Vagina (tissue), 2 donors: ENCODE data around the gene SMU1. TPM values are rescaled to one million over a fixed set of nuclear protein-coding genes. Genes with fewer than 3 reads are reported as not detected.

Experiments
- DNase-seq, 2 donors: peaks; one replicate each; pipeline ENCODE4 v3.0.0-alpha.2; 2017; ENCODE audit errors: extremely low spot score in 2 of 2
- H3K27ac ChIP-seq: fragments of 200-600 bp; sonication (generic); one replicate; pipeline ENCODE4 v1.5.1; 2019
- H3K27me3 ChIP-seq: fragments of 200-600 bp; sonication (generic); one replicate; pipeline ENCODE4 v1.5.1; 2019
- H3K36me3 ChIP-seq, 2 donors: fragments of 200-600 bp; sonication (generic); one replicate each; pipeline ENCODE4 v1.5.1; 2017 to 2019
- H3K4me1 ChIP-seq: fragments of 200-600 bp; sonication (generic); one replicate; pipeline ENCODE4 v1.5.1; 2019
- H3K4me3 ChIP-seq, 2 donors: fragments of 200-600 bp; sonication (generic); 1 replicate in 1 of 2; 2 replicates in 1 of 2; pipeline ENCODE4 v1.5.1; 2016 to 2019
- H3K9me3 ChIP-seq: fragments of 200-600 bp; sonication (generic); one replicate; pipeline ENCODE4 v1.5.1; 2019
- POLR2A ChIP-seq, 2 donors: fragments of 450-650 bp; IDR thresholded peaks; one replicate each; pipeline ENCODE4 v1.6.1; 2017; ENCODE audit warnings: antibody characterized with exemption in 2 of 2, mild to moderate bottlenecking in 2 of 2, moderate library complexity in 2 of 2
- POLR2AphosphoS5 ChIP-seq, 2 donors: sonication (generic); formaldehyde crosslinking; IDR thresholded peaks; one replicate each; pipeline ENCODE4 v1.9.0; 2017; ENCODE audit warnings: antibody characterized with exemption in 2 of 2, mild to moderate bottlenecking in 2 of 2, low read depth in 1 of 2; ENCODE audit not compliant: insufficient read depth in 1 of 2
- intact Hi-C: fragments of 100-400 bp; cut with DNase I; formaldehyde crosslinking; loops from one replicate; pipeline ENCODE4 v1.15.1; 2023
- total RNA-seq: library from RNA; depleted of rRNA; stranded (reverse); fragments of >200 nt; gene quantifications from one replicate; pipeline ENCODE4 v1.2.3, GENCODE V29; 2016
- TF ChIP-seq, protein P1 (sequence below), 3 experiments: fragments of 450-650 bp in 2 of 3; fragments of 200-600 bp in 1 of 3; sonication (generic) in 1 of 3; IDR thresholded peaks; one replicate each; pipeline ENCODE4 v1.5.1; 2017 to 2019; ENCODE audit warnings: antibody characterized with exemption in 3 of 3, mild to moderate bottlenecking in 2 of 3, moderate library complexity in 2 of 3

SMU1 gene
- total RNA-seq, 1 donor from 2014 or later: 15.5 TPM

DNA sequence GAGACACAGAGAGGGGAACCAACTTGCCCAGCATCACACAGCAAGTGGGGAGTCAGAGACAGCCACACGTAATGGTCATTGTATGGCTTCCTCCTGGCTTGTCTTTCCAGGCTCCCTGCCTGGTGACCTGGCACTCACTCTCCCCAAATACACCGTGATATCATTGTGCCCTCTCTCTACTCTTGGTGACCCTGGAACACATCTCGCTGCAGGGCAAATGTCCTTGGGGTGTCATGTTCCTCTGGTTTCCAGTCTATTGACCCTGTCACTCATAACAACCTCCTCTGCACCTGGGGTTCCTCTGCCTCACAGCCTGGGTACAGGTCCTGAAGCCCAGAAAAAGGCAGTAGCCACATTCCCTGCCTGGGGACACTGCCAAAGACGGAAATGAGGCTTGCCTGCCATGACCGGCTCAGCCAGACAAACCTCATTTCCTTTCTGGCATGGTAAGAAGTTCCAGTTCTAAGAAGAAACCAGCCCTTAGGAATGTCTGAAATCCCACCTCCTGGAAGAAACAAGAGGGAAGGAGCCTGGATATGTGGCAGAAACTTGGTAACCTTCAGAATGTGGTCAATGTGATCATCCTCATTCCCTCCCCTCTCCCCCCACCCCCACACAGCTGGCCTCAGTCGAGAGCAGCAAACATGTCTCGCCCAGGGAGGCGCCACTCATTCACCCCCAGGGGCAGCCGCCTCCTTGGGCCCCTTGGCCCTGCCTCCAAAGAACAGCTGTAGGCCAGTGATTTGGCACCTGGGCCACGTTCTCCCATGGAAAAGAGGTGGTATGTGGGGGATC is 30.6 kb upstream of the SMU1 start:
- peak in 1 of 2 donors; percentile 87 for DNase-seq
- Histone ChIP-seq H3K36me3 (peaks cover 0 to 13% of the 10 kb centered on the region in 2 donors), H3K4me3 (no peak overlapping the region), H3K9me3 (no peaks in the 10 kb centered on the region), H3K27me3 (no peaks in the 10 kb centered on the region), H3K4me1 (peaks cover 18% of the 10 kb centered on the region), H3K27ac (peak overlapping the region; percentile 67)
- TF ChIP-seq POLR2AphosphoS5 (IDR thresholded peaks at IDR 0.05; ENCODE audit: insufficient read depth in 1 of 2, low read depth in 1 of 2) (peak in 1 of 2 donors; percentile 7), POLR2A (IDR thresholded peaks at IDR 0.05) (no peak)
- intact Hi-C loops: loop anchor here (10.0 kb wide), 1 partner anchor 48 kb away; no protein-coding TSS in a partner anchor

DNA sequence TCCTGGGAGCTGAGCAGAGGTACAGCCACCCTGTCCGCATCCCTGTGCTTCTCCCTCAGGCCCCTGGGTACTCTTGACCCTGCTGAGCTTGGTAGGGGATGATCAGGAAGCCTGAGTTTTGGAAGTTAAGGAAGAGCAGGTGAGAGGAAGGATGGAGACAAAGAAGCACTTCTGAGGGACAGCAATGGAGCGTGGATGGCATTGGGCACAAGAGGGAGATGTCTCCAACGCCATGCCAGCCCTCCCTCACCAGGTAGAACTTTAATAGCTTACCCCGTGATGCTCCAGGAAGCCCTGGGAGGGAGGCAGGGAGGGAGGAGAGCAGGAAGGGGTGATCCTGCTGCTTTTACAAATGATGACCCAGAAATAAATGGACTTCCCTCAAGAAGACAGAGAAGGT is 29.9 kb upstream of the SMU1 start:
- Histone ChIP-seq H3K4me3 (no peak overlapping the region), H3K27me3 (no peaks in the 10 kb centered on the region), H3K9me3 (no peaks in the 10 kb centered on the region), H3K36me3 (peaks cover 0 to 7% of the 10 kb centered on the region in 2 donors), H3K27ac (no peak overlapping the region), H3K4me1 (peaks cover 18% of the 10 kb centered on the region)
- intact Hi-C loops: loop anchor here (10.0 kb wide), 1 partner anchor 48 kb away; no protein-coding TSS in a partner anchor
- peak in 1 of 2 donors; percentile 76 for DNase-seq
- no peak for TF ChIP-seq POLR2AphosphoS5 (IDR thresholded peaks at IDR 0.05; ENCODE audit: insufficient read depth in 1 of 2, low read depth in 1 of 2)
- TF ChIP-seq, protein P1, sequence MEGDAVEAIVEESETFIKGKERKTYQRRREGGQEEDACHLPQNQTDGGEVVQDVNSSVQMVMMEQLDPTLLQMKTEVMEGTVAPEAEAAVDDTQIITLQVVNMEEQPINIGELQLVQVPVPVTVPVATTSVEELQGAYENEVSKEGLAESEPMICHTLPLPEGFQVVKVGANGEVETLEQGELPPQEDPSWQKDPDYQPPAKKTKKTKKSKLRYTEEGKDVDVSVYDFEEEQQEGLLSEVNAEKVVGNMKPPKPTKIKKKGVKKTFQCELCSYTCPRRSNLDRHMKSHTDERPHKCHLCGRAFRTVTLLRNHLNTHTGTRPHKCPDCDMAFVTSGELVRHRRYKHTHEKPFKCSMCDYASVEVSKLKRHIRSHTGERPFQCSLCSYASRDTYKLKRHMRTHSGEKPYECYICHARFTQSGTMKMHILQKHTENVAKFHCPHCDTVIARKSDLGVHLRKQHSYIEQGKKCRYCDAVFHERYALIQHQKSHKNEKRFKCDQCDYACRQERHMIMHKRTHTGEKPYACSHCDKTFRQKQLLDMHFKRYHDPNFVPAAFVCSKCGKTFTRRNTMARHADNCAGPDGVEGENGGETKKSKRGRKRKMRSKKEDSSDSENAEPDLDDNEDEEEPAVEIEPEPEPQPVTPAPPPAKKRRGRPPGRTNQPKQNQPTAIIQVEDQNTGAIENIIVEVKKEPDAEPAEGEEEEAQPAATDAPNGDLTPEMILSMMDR (IDR thresholded peaks at IDR 0.05): no peak
- no peak for TF ChIP-seq POLR2A (IDR thresholded peaks at IDR 0.05)

DNA sequence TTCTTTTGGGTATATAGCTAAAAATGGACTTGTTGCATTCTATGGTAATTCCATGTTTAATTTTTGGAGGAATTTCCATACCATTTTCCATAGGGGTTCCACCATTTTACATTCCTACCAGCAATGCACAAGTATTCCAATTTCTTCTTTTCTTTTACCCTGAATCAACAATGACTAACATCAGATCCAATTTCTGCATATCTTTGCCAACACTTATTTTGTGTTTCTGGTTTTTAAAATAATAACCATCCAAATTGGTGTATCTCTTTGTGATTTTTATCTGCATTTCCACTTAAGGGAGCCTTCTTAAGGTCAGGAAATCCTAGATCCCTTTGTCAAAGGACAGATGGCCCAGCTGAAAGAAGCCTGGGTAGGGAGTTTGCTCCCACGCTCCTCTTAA is 29.5 kb upstream of the SMU1 start:
- peaks cover 0 to 2% of the 10 kb centered on the region in 2 donors for H3K36me3 ChIP-seq
- no peaks in the 10 kb centered on the region for H3K9me3 ChIP-seq
- H3K27me3 ChIP-seq: no peaks in the 10 kb centered on the region
- peaks cover 18% of the 10 kb centered on the region for H3K4me1 ChIP-seq
- H3K4me3 ChIP-seq: no peak overlapping the region
- TF ChIP-seq POLR2A (IDR thresholded peaks at IDR 0.05): no peak
- TF ChIP-seq, protein P1 (IDR thresholded peaks at IDR 0.05): no peak
- intact Hi-C loops: loop anchor here (10.0 kb wide), 1 partner anchor 49 kb away; no protein-coding TSS in a partner anchor
- no peak overlapping the region for H3K27ac ChIP-seq
- no peak for DNase-seq

DNA sequence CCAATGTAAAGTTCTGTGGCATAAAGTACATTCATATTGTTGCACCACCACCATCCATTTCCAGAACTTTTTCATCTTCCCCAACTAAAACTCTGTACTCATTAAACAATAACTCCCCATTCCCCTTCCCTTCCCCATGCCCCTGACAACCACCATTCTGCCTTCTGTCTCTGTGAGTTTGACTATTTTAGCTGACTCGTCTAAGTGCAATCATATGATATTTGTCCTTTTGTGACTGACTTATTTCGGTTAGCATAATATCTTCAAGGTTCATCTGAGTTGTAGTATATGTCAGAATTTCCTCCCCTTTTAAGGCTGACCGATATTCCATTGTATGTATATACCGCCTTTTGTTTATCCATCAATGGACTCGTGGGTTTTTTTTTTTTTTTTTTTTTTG is 29.0 kb upstream of the SMU1 start:
- TF ChIP-seq, protein P1 (IDR thresholded peaks at IDR 0.05): no peak
- TF ChIP-seq POLR2A (IDR thresholded peaks at IDR 0.05): no peak
- no peak for TF ChIP-seq POLR2AphosphoS5 (IDR thresholded peaks at IDR 0.05; ENCODE audit: insufficient read depth in 1 of 2, low read depth in 1 of 2)
- peak in 1 of 2 donors; percentile 16 for DNase-seq
- Histone ChIP-seq H3K9me3 (no peaks in the 10 kb centered on the region), H3K4me1 (peaks cover 18% of the 10 kb centered on the region), H3K27ac (no peak overlapping the region), H3K27me3 (no peaks in the 10 kb centered on the region), H3K36me3 (no peaks in the 10 kb centered on the region), H3K4me3 (no peak overlapping the region)
- intact Hi-C loops: loop anchor here (10.0 kb wide), 1 partner anchor 49 kb away; no protein-coding TSS in a partner anchor

DNA sequence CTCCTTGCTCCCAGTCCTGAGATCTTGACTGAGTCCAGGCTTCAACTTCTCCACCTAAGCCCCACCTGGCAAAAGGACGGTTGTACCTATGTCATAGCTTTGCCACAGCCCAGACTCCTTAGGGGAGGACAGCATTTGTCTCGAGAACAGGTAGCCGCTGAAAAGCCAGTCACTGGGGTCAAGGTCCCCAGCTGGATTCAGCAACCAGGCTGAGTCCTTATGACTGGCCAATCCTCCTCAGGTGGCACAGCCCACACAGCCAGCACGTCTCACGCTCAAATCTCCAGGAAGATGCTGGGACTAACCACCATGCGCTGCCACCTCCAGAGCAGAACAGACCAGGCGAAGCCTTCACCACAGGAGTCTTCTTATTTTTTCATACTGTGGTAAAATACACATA is 27.9 kb upstream of the SMU1 start:
- H3K9me3 ChIP-seq: no peaks in the 10 kb centered on the region
- no peaks in the 10 kb centered on the region for H3K36me3 ChIP-seq
- no peak overlapping the region for H3K4me3 ChIP-seq
- peak in 1 of 2 donors; percentile 76 for DNase-seq
- H3K27me3 ChIP-seq: no peaks in the 10 kb centered on the region
- H3K4me1 ChIP-seq: peaks cover 18% of the 10 kb centered on the region
- intact Hi-C loops: loop anchor here (10.0 kb wide), 1 partner anchor 50 kb away; no protein-coding TSS in a partner anchor
- TF ChIP-seq, protein P1 (IDR thresholded peaks at IDR 0.05): no peak
- TF ChIP-seq POLR2AphosphoS5 (IDR thresholded peaks at IDR 0.05; ENCODE audit: insufficient read depth in 1 of 2, low read depth in 1 of 2): no peak
- TF ChIP-seq POLR2A (IDR thresholded peaks at IDR 0.05): no peak
- H3K27ac ChIP-seq: no peak overlapping the region
